K562 (cell line): ENCODE measurements around the gene SLC24A4. TPM values are rescaled to one million over a fixed set of nuclear protein-coding genes. Genes with fewer than 3 reads are reported as not detected.

Experiments used
- ATAC-seq: fragments of 200-7000 bp; cut with Tn5 transposase; 3 replicates; pipeline ENCODE4 v1.9.1; 2020; ENCODE audit warnings: moderate library complexity
- BruUV-seq: library from RNA; stranded (reverse); fragments of 400-500 nt; replicated peaks from 2 replicates; lab custom pipeline; 2021; lab: Mats Ljungman, UMichigan
- CTCF ChIA-PET: fragments of 300-600 bp; formaldehyde crosslinking; extraction: SDS; loops from one replicate; lab custom pipeline; 2021; ENCODE audit warnings: low intra/inter-chr PET ratio; lab: Yijun Ruan, JAX
- POLR2A ChIA-PET: fragments of 300-600, 350-650 bp; sonication (Branson Sonifier 250); formaldehyde crosslinking; extraction: SDS; loops from one replicate; lab custom pipeline; 2021; ENCODE audit warnings: antibody characterized with exemption, inconsistent platforms; lab: Yijun Ruan, JAX
- DNase-seq, 4 experiments: peaks; one replicate each; pipeline versions ENCODE4 v3.0.0 to v3.0.0-alpha.2; 2011 to 2018; ENCODE audit warnings: low spot score in 3 of 4, mixed read lengths in 3 of 4; ENCODE audit errors: extremely low read depth in 1 of 4
- FAIRE-seq: peaks from 2 replicates; lab custom pipeline; 2011; peaks lifted over from hg19 to GRCh38; lab: Jason Lieb, UNC
- H2AFZ ChIP-seq: 2 replicates; pipeline ENCODE4 v1.6.0; 2011; ENCODE audit warnings: low read depth, low read length, control low read depth, inconsistent platforms
- H3K27ac ChIP-seq: fragments of 200-600 bp; 3 replicates; pipeline ENCODE4 v1.8.0; 2011; ENCODE audit warnings: low read depth, mild to moderate bottlenecking, control low read depth, inconsistent platforms, low read length, moderate library complexity, mixed read lengths; ENCODE audit errors: extremely low read depth
- H3K27me3 ChIP-seq, 2 experiments: fragments of 300-600 bp in 1 of 2; 2 replicates in 1 of 2; 3 replicates in 1 of 2; pipeline versions ENCODE4 v1.6.0 to v1.8.0; 2011; ENCODE audit warnings: inconsistent platforms in 2 of 2, low read length in 2 of 2, mild to moderate bottlenecking in 1 of 2, mixed read lengths in 1 of 2, moderate library complexity in 1 of 2; ENCODE audit not compliant: control insufficient read depth in 2 of 2, insufficient read depth in 2 of 2
- H3K36me3 ChIP-seq: fragments of 300-600 bp; 3 replicates; pipeline ENCODE4 v1.8.0; 2011; ENCODE audit warnings: mild to moderate bottlenecking, low read length, inconsistent platforms; ENCODE audit not compliant: control insufficient read depth, insufficient read depth
- H3K4me1 ChIP-seq, 2 experiments: fragments of 200-600 bp in 1 of 2; replicated peaks in 1 of 2; 2 replicates in 1 of 2; 3 replicates in 1 of 2; pipeline versions ENCODE4 v1.5.1 to v1.8.0; 2011; ENCODE audit warnings: inconsistent platforms in 2 of 2, low read length in 2 of 2, mild to moderate bottlenecking in 1 of 2, mixed read lengths in 1 of 2, moderate library complexity in 1 of 2; ENCODE audit not compliant: control insufficient read depth in 2 of 2, insufficient read depth in 2 of 2
- H3K4me2 ChIP-seq: 2 replicates; pipeline ENCODE4 v1.6.1; 2011; ENCODE audit warnings: low read length, control low read depth, inconsistent platforms, mixed read lengths; ENCODE audit not compliant: insufficient read depth
- H3K4me3 ChIP-seq: fragments of 200-600 bp; sonication (generic), shearing (Covaris generic); 2 replicates; pipeline ENCODE4 v1.5.1; 2016; ENCODE audit warnings: control low read depth, inconsistent platforms
- H3K79me2 ChIP-seq: fragments of 200-600 bp; 3 replicates; pipeline ENCODE4 v1.8.0; 2011; ENCODE audit warnings: low read length, inconsistent platforms; ENCODE audit not compliant: control insufficient read depth, insufficient read depth
- H3K9ac ChIP-seq, 2 experiments: 2 replicates each; pipeline versions ENCODE4 v1.6.0 to v1.6.1; 2011; ENCODE audit warnings: low read depth in 2 of 2, low read length in 2 of 2, control low read depth in 1 of 2, inconsistent platforms in 1 of 2, mild to moderate bottlenecking in 1 of 2, mixed read lengths in 1 of 2; ENCODE audit not compliant: insufficient read depth in 1 of 2
- H3K9me1 ChIP-seq: one replicate; pipeline ENCODE4 v1.6.0; 2011; ENCODE audit warnings: inconsistent platforms, mild to moderate bottlenecking, low read length, moderate library complexity; ENCODE audit not compliant: control insufficient read depth, insufficient read depth
- H3K9me3 ChIP-seq: replicated peaks from 2 replicates; pipeline ENCODE4 v1.5.1; 2011; ENCODE audit warnings: low read depth, low read length, inconsistent platforms; ENCODE audit not compliant: control insufficient read depth, insufficient read depth
- H4K20me1 ChIP-seq: replicated peaks from 2 replicates; pipeline ENCODE4 v1.6.1; 2011; ENCODE audit warnings: low read length, inconsistent platforms, mixed read lengths; ENCODE audit not compliant: control insufficient read depth, insufficient read depth
- ADNP ChIP-seq: fragments of 200-800 bp; sonication (Bioruptor generic); IDR thresholded peaks from 2 replicates; pipeline ENCODE4 v1.6.1; 2016; ENCODE audit warnings: missing genetic modification characterization, missing compliant biosample characterization
- ATF6 ChIP-seq: sonication (generic); formaldehyde crosslinking; IDR thresholded peaks from 2 replicates; pipeline ENCODE4 v1.4.0; 2020; ENCODE audit warnings: mild to moderate bottlenecking, missing genetic modification reagents
- CCAR2 ChIP-seq: fragments of 200-400 bp; formaldehyde crosslinking; IDR thresholded peaks from 2 replicates; pipeline ENCODE4 v1.6.1; 2017; ENCODE audit warnings: mild to moderate bottlenecking, low read depth, low read length
- CREM ChIP-seq: IDR thresholded peaks from 2 replicates; pipeline ENCODE4 v1.6.1; 2014; ENCODE audit warnings: antibody characterized with exemption, low read depth
- KLF1 ChIP-seq: fragments of 450-650 bp; IDR thresholded peaks from 2 replicates; pipeline ENCODE4 v1.6.1; 2016; ENCODE audit warnings: missing genetic modification characterization, missing compliant biosample characterization
- NFE2 ChIP-seq: IDR thresholded peaks from 2 replicates; pipeline ENCODE4 v1.6.1; 2014; ENCODE audit warnings: antibody characterized with exemption, low read depth
- OTX1 ChIP-seq: fragments of 450-650 bp; formaldehyde crosslinking; IDR thresholded peaks from 2 replicates; pipeline ENCODE4 v1.4.0; 2022; ENCODE audit warnings: mild to moderate bottlenecking
- PHTF2 ChIP-seq: fragments of 250-450 bp; sonication (Bioruptor Pico); IDR thresholded peaks from 2 replicates; pipeline ENCODE4 v1.5.0; 2021; ENCODE audit warnings: mild to moderate bottlenecking
- SNIP1 ChIP-seq: fragments of 450-650 bp; IDR thresholded peaks from 2 replicates; pipeline ENCODE4 v1.7.1; 2017; ENCODE audit warnings: low read depth, mild to moderate bottlenecking
- SPI1 ChIP-seq: IDR thresholded peaks from 2 replicates; pipeline ENCODE4 v1.6.1; 2011; ENCODE audit warnings: low read depth, low read length, control low read depth, borderline replicate concordance
- SRSF1 ChIP-seq: fragments of 200-400 bp; formaldehyde crosslinking; IDR thresholded peaks from 2 replicates; pipeline ENCODE4 v1.6.1; 2017; ENCODE audit warnings: mild to moderate bottlenecking, low read depth, low read length, moderate library complexity
- THRA ChIP-seq: fragments of 450-650 bp; IDR thresholded peaks from 2 replicates; pipeline ENCODE4 v1.6.1; 2017; ENCODE audit warnings: mild to moderate bottlenecking, moderate library complexity
- ZNF12 ChIP-seq: sonication (generic); formaldehyde crosslinking; IDR thresholded peaks from 2 replicates; pipeline ENCODE4 v1.4.0; 2020; ENCODE audit warnings: mild to moderate bottlenecking, missing genetic modification reagents
- ZNF785 ChIP-seq: fragments of 250-450 bp; sonication (Bioruptor Pico); IDR thresholded peaks from 2 replicates; pipeline ENCODE4 v1.4.0; 2020; ENCODE audit warnings: mild to moderate bottlenecking
- ZNF830 ChIP-seq: fragments of 250-450 bp; sonication (Bioruptor Pico); IDR thresholded peaks from 2 replicates; pipeline ENCODE4 v1.5.0; 2021; ENCODE audit warnings: mild to moderate bottlenecking
- WGBS: fragments of 100-300 bp; shearing (Covaris generic); methylation state at CpG from one replicate; pipeline ENCODE4 v1.1.6; 2016; ENCODE audit warnings: low coverage, mixed read lengths; ENCODE audit not compliant: insufficient coverage; ENCODE audit errors: missing lambda C conversion rate; 5-methylcytosine and 5-hydroxymethylcytosine counted together
- in situ Hi-C: fragments of 300-500 bp; cut with MboI; formaldehyde crosslinking; loops from 4 replicates; pipeline ENCODE4 v1.15.0; 2018; ENCODE audit warnings: inconsistent platforms, mixed read lengths
- intact Hi-C: fragments of 100-400 bp; cut with micrococcal nuclease; formaldehyde crosslinking; loops from 2 replicates; pipeline ENCODE4 v1.14.2; 2022
- polyA plus RNA-seq, 8 experiments: library from polyadenylated mRNA; depleted of rRNA in 4 of 8; stranded (reverse) in 5 of 8; unstranded in 3 of 8; fragments of >200 nt; fragmentation: Nextera tagmentation in 2 of 8; fragmentation: Illumina TruSeq in 1 of 8; extraction: Ambion mirVana in 2 of 8; extraction: Trizol in 1 of 8; gene quantifications; 2 replicates each; pipeline versions ENCODE4 v1.2.1 to v1.2.3, GENCODE V29; 2011 to 2014; ENCODE audit warnings: inconsistent platforms in 1 of 8, missing spikeins in 1 of 8
- total RNA-seq, 7 experiments: library from RNA; depleted of rRNA in 6 of 7; stranded (reverse); fragments of >200 nt in 6 of 7; fragmentation: Illumina TruSeq in 2 of 7; extraction: Trizol in 2 of 7; gene quantifications; 2 replicates each; pipeline versions ENCODE4 v1.2.1 to v1.2.3, GENCODE V29; 2011 to 2021; ENCODE audit warnings: low replicate concordance in 1 of 7

SLC24A4 gene
- total and polyA plus RNA-seq, 9 of the 15 experiments (the other 6 are each of a cell fraction or from before 2014, with no cell fraction given) = not detected

GRCh38 chr14:92495027-92495426, 172.1 kb downstream of the SLC24A4 start:
- no peak for TF ChIP-seq THRA
- peak; percentile 56; the same call in 1 of the 2 replicates for TF ChIP-seq SPI1
- no peak for TF ChIP-seq ZNF830 (CRISPR knock-in tag)
- TF ChIP-seq, all 486 proteins: peak for 1
- H4K20me1 ChIP-seq = no peaks in the 10 kb centered on the region
- 0% methylated on average over 6 of the region's 6 CpGs for WGBS
- no peak overlapping the region for H3K4me3 ChIP-seq
- ChIA-PET CTCF (no interaction called here), POLR2A (no interaction called here)
- no TSS peak for BruUV-seq
- no peak overlapping the region for H3K9ac ChIP-seq
- H3K27ac ChIP-seq = no peak overlapping the region
- no peaks in the 10 kb centered on the region for H3K36me3 ChIP-seq
- no peaks in the 10 kb centered on the region for H3K9me3 ChIP-seq
- DNase-seq (no peak), FAIRE-seq (no peak), ATAC-seq (no peak)
- no peaks in the 10 kb centered on the region for H3K4me1 ChIP-seq
- intact Hi-C loops = no loop called here
- H3K79me2 ChIP-seq = no peaks in the 10 kb centered on the region
- H3K4me2 ChIP-seq = no peak overlapping the region
- peaks cover 3 to 37% of the 10 kb centered on the region in 2 experiments for H3K27me3 ChIP-seq
- H2AFZ ChIP-seq = no peak overlapping the region
- no peaks in the 10 kb centered on the region for H3K9me1 ChIP-seq
- in situ Hi-C loops = no loop called here

GRCh38 chr14:92496191-92496857, 173.4 kb downstream of the SLC24A4 start:
- 2% methylated on average over 4 of the region's 6 CpGs for WGBS
- Histone ChIP-seq H3K4me3 (no peak overlapping the region), H3K4me1 (no peaks in the 10 kb centered on the region), H4K20me1 (no peaks in the 10 kb centered on the region), H3K27ac (no peak overlapping the region), H3K4me2 (no peak overlapping the region), H3K79me2 (no peaks in the 10 kb centered on the region), H3K9me1 (no peaks in the 10 kb centered on the region), H3K9ac (no peak overlapping the region), H3K9me3 (no peaks in the 10 kb centered on the region), H3K27me3 (peaks cover 3 to 35% of the 10 kb centered on the region in 2 experiments; a peak in 4 of 5 replicates), H3K36me3 (no peaks in the 10 kb centered on the region), H2AFZ (no peak overlapping the region)
- ChIA-PET POLR2A (no interaction called here), CTCF (no interaction called here)
- FAIRE-seq (no peak), ATAC-seq (no peak), DNase-seq (no peak)
- in situ Hi-C loops = no loop called here
- no TSS peak for BruUV-seq
- intact Hi-C loops = no loop called here
- TF ChIP-seq CCAR2 (no peak), CREM (no peak), ATF6 (CRISPR knock-in tag) (no peak), OTX1 (CRISPR knock-in tag) (no peak), SNIP1 (no peak), ZNF12 (CRISPR knock-in tag) (no peak), PHTF2 (CRISPR knock-in tag) (no peak), ADNP (tag) (no peak), NFE2 (no peak), ZNF785 (CRISPR knock-in tag) (no peak), KLF1 (no peak), SRSF1 (no peak)
